GM12878 (cell line): ENCODE measurements around the gene LRRC4B. TPM values are rescaled to one million over a fixed set of nuclear protein-coding genes. Genes with fewer than 3 reads are reported as not detected.

ENCODE experiments used
- ATAC-seq: fragments of 200-7000 bp; cut with Tn5 transposase; 3 replicates; pipeline ENCODE4 v1.9.1; 2020; ENCODE audit warnings: mild to moderate bottlenecking, moderate library complexity
- BruUV-seq: library from RNA; stranded (reverse); fragments of 400-500 nt; replicated peaks from 2 replicates; lab custom pipeline; 2021; lab: Mats Ljungman, UMichigan
- CTCF ChIA-PET: fragments of 300-600 bp; sonication (Branson Sonifier 250); formaldehyde crosslinking; extraction: SDS; loops from one replicate; lab custom pipeline; 2021; ENCODE audit warnings: inconsistent platforms; lab: Yijun Ruan, JAX
- POLR2A ChIA-PET: fragments of 350-600 bp; formaldehyde crosslinking; extraction: SDS; loops from one replicate; lab custom pipeline; 2021; ENCODE audit warnings: inconsistent platforms; lab: Charles Lee
- RAD21 ChIA-PET: fragments of 300-600 bp; sonication (Branson Sonifier 250); formaldehyde crosslinking; loops from one replicate; lab custom pipeline; 2023; ENCODE audit warnings: antibody characterized with exemption; ENCODE audit not compliant: unreplicated experiment; lab: Charles Lee
- SMC1A ChIA-PET: fragments of 300-600 bp; sonication (Branson Sonifier 250); formaldehyde crosslinking; loops from one replicate; lab custom pipeline; 2023; ENCODE audit not compliant: unreplicated experiment, uncharacterized antibody; lab: Charles Lee
- DNase-seq: peaks from one replicate; pipeline ENCODE4 v3.0.0-alpha.2; 2011; ENCODE audit warnings: low read depth, low spot score
- FAIRE-seq: peaks from 3 replicates; lab custom pipeline; 2011; peaks lifted over from hg19 to GRCh38; lab: Jason Lieb, UNC
- H2AFZ ChIP-seq: 2 replicates; pipeline ENCODE4 v1.6.0; 2011; ENCODE audit warnings: low read depth, low read length, control low read depth; ENCODE audit not compliant: control insufficient read depth
- H3K27ac ChIP-seq: 2 replicates; pipeline ENCODE4 v1.5.1; 2011; ENCODE audit warnings: control low read depth; ENCODE audit not compliant: control insufficient read depth, insufficient read depth
- H3K27me3 ChIP-seq, 2 experiments: replicated peaks in 1 of 2; 2 replicates each; pipeline versions ENCODE4 v1.6.0 to v1.6.1; 2011; ENCODE audit warnings: low read length in 1 of 2; ENCODE audit not compliant: control insufficient read depth in 2 of 2, insufficient read depth in 2 of 2
- H3K36me3 ChIP-seq, 2 experiments: 2 replicates each; pipeline ENCODE4 v1.5.1; 2011; ENCODE audit warnings: low read length in 1 of 2; ENCODE audit not compliant: control insufficient read depth in 2 of 2, insufficient read depth in 2 of 2
- H3K4me1 ChIP-seq: 2 replicates; pipeline ENCODE4 v1.6.1; 2011; ENCODE audit warnings: mild to moderate bottlenecking, low read length, moderate library complexity, mixed read lengths; ENCODE audit not compliant: control insufficient read depth, insufficient read depth
- H3K4me2 ChIP-seq: 2 replicates; pipeline ENCODE4 v1.6.0; 2011; ENCODE audit warnings: control low read depth; ENCODE audit not compliant: control insufficient read depth, insufficient read depth
- H3K4me3 ChIP-seq: fragments of 200-600 bp; sonication (generic); 2 replicates; pipeline ENCODE4 v1.5.1; 2016
- H3K79me2 ChIP-seq: 2 replicates; pipeline ENCODE4 v1.6.0; 2011; ENCODE audit warnings: low read length; ENCODE audit not compliant: control insufficient read depth, insufficient read depth
- H3K9ac ChIP-seq: 2 replicates; pipeline ENCODE4 v1.8.0; 2011; ENCODE audit warnings: low read length, control low read depth, mixed read lengths; ENCODE audit not compliant: control insufficient read depth, insufficient read depth
- H3K9me3 ChIP-seq: replicated peaks from 3 replicates; pipeline ENCODE4 v1.5.1; 2011; ENCODE audit warnings: mild to moderate bottlenecking, low read length; ENCODE audit not compliant: control insufficient read depth, insufficient read depth
- H4K20me1 ChIP-seq: 2 replicates; pipeline ENCODE4 v1.6.0; 2011; ENCODE audit not compliant: control insufficient read depth, insufficient read depth
- IRF4 ChIP-seq: IDR thresholded peaks from 2 replicates; pipeline ENCODE4 v1.6.1; 2011; ENCODE audit warnings: low read depth, low read length
- MTA3 ChIP-seq: IDR thresholded peaks from 2 replicates; pipeline ENCODE4 v1.6.1; 2012; ENCODE audit warnings: low read length, inconsistent platforms, borderline replicate concordance
- POLR2A ChIP-seq: IDR thresholded peaks from 2 replicates; pipeline ENCODE4 v1.6.1; 2011; ENCODE audit warnings: low read depth, mild to moderate bottlenecking, low read length
- RFX5 ChIP-seq: IDR thresholded peaks from 2 replicates; pipeline ENCODE4 v1.6.1; 2011; ENCODE audit warnings: low read depth, low read length, improper control_type of control experiment
- YBX1 ChIP-seq: fragments of 450-650 bp; IDR thresholded peaks from 2 replicates; pipeline ENCODE4 v1.6.1; 2016; ENCODE audit warnings: antibody characterized with exemption
- WGBS: methylation state at CpG from one replicate; pipeline ENCODE4 v1.1.6; 2016; ENCODE audit warnings: low lambda C conversion rate; ENCODE audit not compliant: insufficient replicate concordance, insufficient coverage; ENCODE audit errors: missing lambda C conversion rate; 5-methylcytosine and 5-hydroxymethylcytosine counted together
- in situ Hi-C: fragments of 300-500 bp; cut with MboI; formaldehyde crosslinking; loops from 9 replicates; pipeline ENCODE4 v1.14.3; 2018; ENCODE audit warnings: mixed read lengths
- intact Hi-C: fragments of 100-400 bp; cut with micrococcal nuclease; formaldehyde crosslinking; loops from one replicate; pipeline ENCODE4 v1.14.2; 2022; ENCODE audit not compliant: unreplicated experiment
- polyA plus RNA-seq, 11 experiments: library from polyadenylated mRNA; depleted of rRNA in 4 of 11; unstranded in 6 of 11; stranded (reverse) in 5 of 11; fragments of >200 nt; fragmentation: Nextera tagmentation in 4 of 11; fragmentation: Illumina TruSeq in 1 of 11; extraction: Ambion mirVana in 4 of 11; extraction: Trizol in 1 of 11; gene quantifications; 1 replicate in 1 of 11; 2 replicates in 10 of 11; pipeline versions ENCODE4 v1.2.1 to v1.2.3, GENCODE V29; 2011 to 2016; ENCODE audit warnings: inconsistent platforms in 2 of 11, missing spikeins in 2 of 11, low read depth in 1 of 11
- total RNA-seq, 4 experiments: library from RNA; depleted of rRNA in 3 of 4; stranded (reverse); fragments of >200 nt in 3 of 4; fragmentation: Illumina TruSeq in 1 of 4; extraction: Trizol in 1 of 4; gene quantifications; 2 replicates each; pipeline versions ENCODE4 v1.2.1 to v1.2.3, GENCODE V29; 2013 to 2021
- TF ChIP-seq, protein P1 (sequence below): fragments of 150-350 bp; IDR thresholded peaks from 2 replicates; pipeline ENCODE4 v1.6.1; 2016; ENCODE audit warnings: low read depth, low read length
- TF ChIP-seq, protein P2 (sequence below): fragments of 450-650 bp; IDR thresholded peaks from 2 replicates; pipeline ENCODE4 v1.6.1; 2016; ENCODE audit warnings: mild to moderate bottlenecking

The LRRC4B gene
- total and polyA plus RNA-seq, 10 of the 15 experiments (the other 5 are each of a cell fraction or from before 2014, with no cell fraction given) = 0.14 TPM; not detected in 9

DNA sequence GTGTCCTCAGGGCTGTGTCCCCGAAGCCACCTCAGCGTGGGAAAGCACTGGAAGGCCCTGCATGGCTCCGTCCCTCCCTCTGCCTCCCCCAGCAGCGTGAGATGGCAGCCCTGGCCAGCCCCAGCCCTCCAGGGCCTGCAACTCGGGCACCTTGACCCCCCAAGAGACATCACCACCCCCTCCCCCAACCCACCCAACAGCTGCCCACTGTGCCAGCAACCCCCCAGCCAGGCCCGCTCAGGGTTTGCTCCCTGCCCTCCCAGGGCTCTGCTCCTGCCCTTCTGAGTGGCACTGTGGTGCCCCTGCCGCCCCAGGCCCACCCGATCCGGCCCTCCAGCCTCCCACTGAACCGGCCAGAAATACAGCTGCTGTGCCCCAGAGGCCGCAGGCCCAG is 53.1 kb downstream of the LRRC4B start (continued):
- TF ChIP-seq IRF4 = no peak
- TF ChIP-seq MTA3 = no peak

DNA sequence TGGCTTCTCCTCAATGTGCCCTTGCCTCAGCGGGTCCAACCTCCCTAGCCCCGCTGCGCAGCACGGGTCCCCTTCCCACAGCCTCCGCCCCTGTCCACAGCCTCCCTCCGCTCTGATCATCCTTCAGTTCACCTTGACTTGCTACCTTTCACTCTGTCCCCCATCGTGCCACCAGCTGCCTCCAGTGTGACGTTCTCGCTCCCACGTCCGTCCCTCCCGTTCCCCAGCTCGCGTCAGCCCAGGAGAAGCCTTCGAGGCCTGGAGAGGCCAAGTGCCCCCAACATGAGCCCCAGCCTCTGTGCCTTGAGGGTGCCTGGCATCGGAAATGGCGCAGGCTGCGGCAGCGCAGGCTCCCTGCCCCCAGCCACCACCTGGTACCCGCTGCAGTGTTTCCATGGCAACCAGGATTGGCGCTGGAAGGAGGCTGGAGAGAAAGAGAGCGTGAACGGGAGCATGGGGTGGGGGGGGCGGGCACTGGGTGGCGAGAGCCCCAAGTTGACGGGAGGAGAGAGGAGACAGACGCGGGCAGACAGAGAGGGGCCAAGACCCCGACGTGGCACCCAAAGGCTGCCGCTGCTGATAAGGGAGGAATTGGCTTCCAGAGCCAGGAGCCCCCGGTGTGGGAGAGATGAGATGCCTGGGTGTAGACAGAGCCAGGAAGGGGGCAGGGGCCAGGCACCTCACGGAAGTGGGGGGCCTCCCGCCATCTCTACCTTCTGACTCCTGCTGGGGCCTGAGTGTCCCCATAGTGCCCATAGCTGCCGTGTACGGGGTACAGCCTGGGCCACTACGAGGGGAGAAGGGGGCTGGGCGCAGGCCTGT is 53.7 kb downstream of the LRRC4B start:
- no peak for FAIRE-seq
- Histone ChIP-seq H3K27me3 (no peaks in the 10 kb centered on the region), H2AFZ (no peak overlapping the region), H3K27ac (no peak overlapping the region), H3K4me2 (no peak overlapping the region), H3K9ac (no peak overlapping the region), H3K9me3 (no peaks in the 10 kb centered on the region), H3K4me3 (no peak overlapping the region), H3K4me1 (peaks cover 3% of the 10 kb centered on the region; the same call in 1 of the 2 replicates), H3K36me3 (no peaks in the 10 kb centered on the region), H4K20me1 (no peaks in the 10 kb centered on the region), H3K79me2 (no peaks in the 10 kb centered on the region)
- CTCF ChIA-PET = no interaction called here
- RAD21 ChIA-PET = no interaction called here
- ATAC-seq = no peak
- 36% methylated on average over 21 of the region's 38 CpGs for WGBS
- SMC1A ChIA-PET = no interaction called here
- no peak for DNase-seq
- in situ Hi-C loops (no loop called here), intact Hi-C loops (no loop called here)
- TF ChIP-seq, protein P1, sequence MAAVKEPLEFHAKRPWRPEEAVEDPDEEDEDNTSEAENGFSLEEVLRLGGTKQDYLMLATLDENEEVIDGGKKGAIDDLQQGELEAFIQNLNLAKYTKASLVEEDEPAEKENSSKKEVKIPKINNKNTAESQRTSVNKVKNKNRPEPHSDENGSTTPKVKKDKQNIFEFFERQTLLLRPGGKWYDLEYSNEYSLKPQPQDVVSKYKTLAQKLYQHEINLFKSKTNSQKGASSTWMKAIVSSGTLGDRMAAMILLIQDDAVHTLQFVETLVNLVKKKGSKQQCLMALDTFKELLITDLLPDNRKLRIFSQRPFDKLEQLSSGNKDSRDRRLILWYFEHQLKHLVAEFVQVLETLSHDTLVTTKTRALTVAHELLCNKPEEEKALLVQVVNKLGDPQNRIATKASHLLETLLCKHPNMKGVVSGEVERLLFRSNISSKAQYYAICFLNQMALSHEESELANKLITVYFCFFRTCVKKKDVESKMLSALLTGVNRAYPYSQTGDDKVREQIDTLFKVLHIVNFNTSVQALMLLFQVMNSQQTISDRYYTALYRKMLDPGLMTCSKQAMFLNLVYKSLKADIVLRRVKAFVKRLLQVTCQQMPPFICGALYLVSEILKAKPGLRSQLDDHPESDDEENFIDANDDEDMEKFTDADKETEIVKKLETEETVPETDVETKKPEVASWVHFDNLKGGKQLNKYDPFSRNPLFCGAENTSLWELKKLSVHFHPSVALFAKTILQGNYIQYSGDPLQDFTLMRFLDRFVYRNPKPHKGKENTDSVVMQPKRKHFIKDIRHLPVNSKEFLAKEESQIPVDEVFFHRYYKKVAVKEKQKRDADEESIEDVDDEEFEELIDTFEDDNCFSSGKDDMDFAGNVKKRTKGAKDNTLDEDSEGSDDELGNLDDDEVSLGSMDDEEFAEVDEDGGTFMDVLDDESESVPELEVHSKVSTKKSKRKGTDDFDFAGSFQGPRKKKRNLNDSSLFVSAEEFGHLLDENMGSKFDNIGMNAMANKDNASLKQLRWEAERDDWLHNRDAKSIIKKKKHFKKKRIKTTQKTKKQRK = no peak
- TF ChIP-seq YBX1 (no peak), RFX5 (no peak), POLR2A (0 out of 2 replicates have a peak, but pooled peaks have one; percentile 33)
- TF ChIP-seq, protein P2, sequence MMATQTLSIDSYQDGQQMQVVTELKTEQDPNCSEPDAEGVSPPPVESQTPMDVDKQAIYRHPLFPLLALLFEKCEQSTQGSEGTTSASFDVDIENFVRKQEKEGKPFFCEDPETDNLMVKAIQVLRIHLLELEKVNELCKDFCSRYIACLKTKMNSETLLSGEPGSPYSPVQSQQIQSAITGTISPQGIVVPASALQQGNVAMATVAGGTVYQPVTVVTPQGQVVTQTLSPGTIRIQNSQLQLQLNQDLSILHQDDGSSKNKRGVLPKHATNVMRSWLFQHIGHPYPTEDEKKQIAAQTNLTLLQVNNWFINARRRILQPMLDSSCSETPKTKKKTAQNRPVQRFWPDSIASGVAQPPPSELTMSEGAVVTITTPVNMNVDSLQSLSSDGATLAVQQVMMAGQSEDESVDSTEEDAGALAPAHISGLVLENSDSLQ = no peak
- POLR2A ChIA-PET = no interaction called here
- BruUV-seq = no TSS peak
